OCI-LY1 (cell line): Measurements from ENCODE around the gene ZNF407.

Source experiments
- EZH2 ChIP-seq: fragments of 200-600 bp; sonication (generic), shearing (Covaris generic); IDR thresholded peaks from 2 replicates; pipeline ENCODE4 v1.8.0; 2017; ENCODE audit warnings: borderline replicate concordance, mixed run types, mild to moderate bottlenecking, antibody characterized with exemption, low read length, moderate library complexity, mixed read lengths
- TF ChIP-seq, protein P1 (sequence below): fragments of 200-600 bp; sonication (generic), shearing (Covaris generic); IDR thresholded peaks from 2 replicates; pipeline ENCODE4 v1.5.1; 2017; ENCODE audit warnings: mild to moderate bottlenecking, antibody characterized with exemption, low read length, moderate library complexity, mixed read lengths

DNA sequence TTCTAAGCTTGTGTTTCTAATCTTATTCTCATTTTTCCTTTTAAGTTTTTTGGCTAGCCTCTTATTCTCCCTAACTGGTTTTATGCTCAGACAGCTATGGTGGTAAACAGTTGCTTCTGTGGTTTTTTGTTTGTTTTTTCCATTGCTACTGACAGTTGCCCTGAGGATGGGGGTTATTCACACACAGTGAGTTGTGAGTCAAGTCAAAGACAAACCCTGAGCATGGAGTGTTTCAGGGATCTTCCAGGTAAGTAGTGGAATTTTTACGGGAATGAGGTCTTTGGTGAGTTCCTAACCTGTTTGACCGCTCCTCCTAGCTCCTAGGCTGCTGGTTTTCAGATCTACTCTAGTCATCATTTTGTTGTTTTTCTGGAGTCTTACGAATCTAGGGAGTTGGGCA is 162.8 kb downstream of the ZNF407 start:
- TF ChIP-seq, protein P1, sequence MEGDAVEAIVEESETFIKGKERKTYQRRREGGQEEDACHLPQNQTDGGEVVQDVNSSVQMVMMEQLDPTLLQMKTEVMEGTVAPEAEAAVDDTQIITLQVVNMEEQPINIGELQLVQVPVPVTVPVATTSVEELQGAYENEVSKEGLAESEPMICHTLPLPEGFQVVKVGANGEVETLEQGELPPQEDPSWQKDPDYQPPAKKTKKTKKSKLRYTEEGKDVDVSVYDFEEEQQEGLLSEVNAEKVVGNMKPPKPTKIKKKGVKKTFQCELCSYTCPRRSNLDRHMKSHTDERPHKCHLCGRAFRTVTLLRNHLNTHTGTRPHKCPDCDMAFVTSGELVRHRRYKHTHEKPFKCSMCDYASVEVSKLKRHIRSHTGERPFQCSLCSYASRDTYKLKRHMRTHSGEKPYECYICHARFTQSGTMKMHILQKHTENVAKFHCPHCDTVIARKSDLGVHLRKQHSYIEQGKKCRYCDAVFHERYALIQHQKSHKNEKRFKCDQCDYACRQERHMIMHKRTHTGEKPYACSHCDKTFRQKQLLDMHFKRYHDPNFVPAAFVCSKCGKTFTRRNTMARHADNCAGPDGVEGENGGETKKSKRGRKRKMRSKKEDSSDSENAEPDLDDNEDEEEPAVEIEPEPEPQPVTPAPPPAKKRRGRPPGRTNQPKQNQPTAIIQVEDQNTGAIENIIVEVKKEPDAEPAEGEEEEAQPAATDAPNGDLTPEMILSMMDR, result no peak
- no peak for TF ChIP-seq EZH2
